CD4-positive, alpha-beta T cell (primary cell): ENCODE data around the gene DHRSX. TPM values are rescaled to one million over a fixed set of nuclear protein-coding genes. Genes with fewer than 3 reads are reported as not detected.

Experiments used
- ATAC-seq: fragments of 200-7000 bp; cut with Tn5 transposase; one replicate; pipeline ENCODE4 v1.10.0; 2022; ENCODE audit warnings: mild to moderate bottlenecking; ENCODE audit not compliant: poor library complexity
- CTCF ChIA-PET: fragments of 350-600 bp; sonication (Branson Sonifier 250); formaldehyde crosslinking; loops from one replicate; lab custom pipeline; 2021; ENCODE audit warnings: antibody characterized with exemption, inconsistent platforms; lab: Charles Lee
- POLR2A ChIA-PET: fragments of 350-600 bp; sonication (Branson Sonifier 250); formaldehyde crosslinking; loops from one replicate; lab custom pipeline; 2021; ENCODE audit warnings: antibody characterized with exemption, inconsistent platforms; lab: Charles Lee
- DNase-seq, 14 experiments: peaks; one replicate each; pipeline ENCODE4 v3.0.0-alpha.2; 2013 to 2020; ENCODE audit warnings: mixed read lengths in 2 of 14
- H3K27ac ChIP-seq, 2 donors: one replicate each; pipeline versions ENCODE4 v1.5.1 to v1.7.0; 2013; ENCODE audit warnings: low read length in 2 of 2, low read depth in 1 of 2, mild to moderate bottlenecking in 1 of 2
- H3K27me3 ChIP-seq, 2 experiments: 1 replicate in 1 of 2; 2 replicates in 1 of 2; pipeline versions ENCODE4 v1.6.1 to v1.7.0; 2013; ENCODE audit warnings: low read length in 2 of 2, control low read depth in 1 of 2, mild to moderate bottlenecking in 1 of 2, moderate library complexity in 1 of 2; ENCODE audit not compliant: insufficient read depth in 2 of 2, control insufficient read depth in 1 of 2
- H3K36me3 ChIP-seq: one replicate; pipeline ENCODE4 v1.6.1; 2013; ENCODE audit warnings: low read length, control low read depth; ENCODE audit not compliant: insufficient read depth
- H3K4me1 ChIP-seq: one replicate; pipeline ENCODE4 v1.6.1; 2013; ENCODE audit warnings: low read length, control low read depth; ENCODE audit not compliant: insufficient read depth
- H3K4me3 ChIP-seq: one replicate; pipeline ENCODE4 v1.5.1; 2013; ENCODE audit warnings: mild to moderate bottlenecking, low read length, moderate library complexity
- H3K9me3 ChIP-seq, 2 experiments: 1 replicate in 1 of 2; 2 replicates in 1 of 2; pipeline versions ENCODE4 v1.6.1 to v1.7.0; 2013; ENCODE audit warnings: low read length in 2 of 2, mild to moderate bottlenecking in 2 of 2, control low read depth in 1 of 2, moderate library complexity in 1 of 2; ENCODE audit not compliant: control insufficient read depth in 1 of 2, insufficient read depth in 1 of 2
- H3K27ac Mint-ChIP-seq: one replicate; pipeline ENCODE4 v1.8.0; 2020; ENCODE audit warnings: mixed read lengths
- H3K27me3 Mint-ChIP-seq: one replicate; pipeline ENCODE4 v1.8.0; 2021; ENCODE audit warnings: mixed read lengths
- H3K36me3 Mint-ChIP-seq: one replicate; pipeline ENCODE4 v1.8.0; 2021; ENCODE audit warnings: low read depth, mixed read lengths
- H3K4me1 Mint-ChIP-seq: one replicate; pipeline ENCODE4 v1.8.0; 2021; ENCODE audit warnings: low read depth, mixed read lengths
- H3K4me3 Mint-ChIP-seq: one replicate; pipeline ENCODE4 v1.8.0; 2020; ENCODE audit warnings: mild to moderate bottlenecking, mixed read lengths
- H3K9me3 Mint-ChIP-seq: one replicate; pipeline ENCODE4 v1.8.0; 2020; ENCODE audit warnings: mixed read lengths
- CTCF ChIP-seq: fragments of 200-600 bp; IDR thresholded peaks from one replicate; pipeline ENCODE4 v1.8.0; 2022; ENCODE audit warnings: antibody characterized with exemption, mild to moderate bottlenecking
- intact Hi-C, 2 experiments: fragments of 100-400 bp; cut with DNase I in 1 of 2; cut with micrococcal nuclease in 1 of 2; formaldehyde crosslinking; loops; one replicate each; pipeline versions ENCODE4 v1.15.1 to v1.9.0; 2023 to 2025; cut with DNase I, micrococcal nuclease
- total RNA-seq, 174 experiments: library from RNA in 2 of 174; stranded (reverse) in 2 of 174; gene quantifications; one replicate each; pipeline ENCODE4 v1.2.3 and lab custom pipeline; 2021 to 2026

Gene DHRSX
- total RNA-seq, 2 experiments from 2014 or later: 12.1 to 13.9 TPM

- no peaks in the 10 kb centered on the region for H3K4me1 Mint-ChIP-seq
- no peaks in the 10 kb centered on the region for H3K9me3 Mint-ChIP-seq
- H3K36me3 Mint-ChIP-seq: peaks cover 68% of the 10 kb centered on the region
- Histone ChIP-seq H3K27me3 (no peaks in the 10 kb centered on the region), H3K9me3 (peaks cover under 1% of the 10 kb centered on the region in 2 experiments), H3K4me1 (no peaks in the 10 kb centered on the region), H3K27ac (no peak overlapping the region), H3K4me3 (no peak overlapping the region), H3K36me3 (peaks cover 2% of the 10 kb centered on the region)
- H3K27me3 Mint-ChIP-seq: no peaks in the 10 kb centered on the region
- ATAC-seq (no peak), DNase-seq (no peak)
- intact Hi-C loops: no loop called here
- TF ChIP-seq CTCF: no peak
- no peak overlapping the region for H3K4me3 Mint-ChIP-seq
- ChIA-PET POLR2A (no interaction called here), CTCF (no interaction called here)
- H3K27ac Mint-ChIP-seq: no peak overlapping the region
Measured at GRCh38 chrX:2401590-2402360, 99.0 kb downstream of the DHRSX start.

GRCh38 chrX:2401201-2401589, 99.6 kb downstream of the DHRSX start:
- POLR2A ChIA-PET: no interaction called here
- Mint-ChIP-seq H3K9me3 (no peaks in the 10 kb centered on the region), H3K4me1 (no peaks in the 10 kb centered on the region), H3K36me3 (peaks cover 66% of the 10 kb centered on the region), H3K27me3 (no peaks in the 10 kb centered on the region), H3K27ac (no peak overlapping the region), H3K4me3 (no peak overlapping the region)
- no peak for TF ChIP-seq CTCF
- H3K27me3 ChIP-seq: no peaks in the 10 kb centered on the region
- no peaks in the 10 kb centered on the region for H3K36me3 ChIP-seq
- ATAC-seq: no peak
- intact Hi-C loops: no loop called here
- no peaks in the 10 kb centered on the region for H3K9me3 ChIP-seq
- H3K4me1 ChIP-seq: no peaks in the 10 kb centered on the region
- CTCF ChIA-PET: no interaction called here
- H3K4me3 ChIP-seq: no peak overlapping the region
- no peak for DNase-seq
- H3K27ac ChIP-seq: no peak overlapping the region

GRCh38 chrX:2398064-2398656, 102.6 kb downstream of the DHRSX start:
- POLR2A ChIA-PET: no interaction called here
- H3K4me1 Mint-ChIP-seq: no peaks in the 10 kb centered on the region

More at GRCh38 chrX:2398064-2398656, 102.6 kb downstream of the DHRSX start:
- TF ChIP-seq CTCF: no peak
- CTCF ChIA-PET: no interaction called here
- H3K27ac Mint-ChIP-seq: no peak overlapping the region
- no peak for DNase-seq
- no peak for ATAC-seq
- H3K36me3 Mint-ChIP-seq: peaks cover 72% of the 10 kb centered on the region
- peaks cover 0 to 11% of the 10 kb centered on the region in 2 experiments for H3K9me3 ChIP-seq
- H3K4me3 Mint-ChIP-seq: no peak overlapping the region
- H3K27me3 Mint-ChIP-seq: no peaks in the 10 kb centered on the region
- H3K27ac ChIP-seq: no peak overlapping the region
- H3K36me3 ChIP-seq: no peaks in the 10 kb centered on the region
- no peaks in the 10 kb centered on the region for H3K4me1 ChIP-seq
- H3K27me3 ChIP-seq: no peaks in the 10 kb centered on the region
- intact Hi-C loops: no loop called here
- H3K9me3 Mint-ChIP-seq: no peaks in the 10 kb centered on the region
- no peak overlapping the region for H3K4me3 ChIP-seq
